Measurements from ENCODE around the gene COL6A2. TPM values are rescaled to one million over a fixed set of nuclear protein-coding genes. Genes with fewer than 3 reads are reported as not detected.

Gene COL6A2
- total RNA-seq = 691 and 720 TPM in 2 replicates

GRCh38 chr21:46097336-46098293, at the start of gene COL6A2:
TSS of gene COL6A2 (plus strand) at chr21:46098112.

GRCh38 chr21:46155514-46156377, 57.8 kb downstream of the COL6A2 start, which contains the start of gene FTCD:
TSS of gene FTCD (minus strand) at chr21:46155579. CDS start at chr21:46155523, 56 bp downstream.

Other genes starting within 250 kb of the COL6A2 start
- 786 and 792 TPM in 2 replicates for gene COL6A1, start 116.3 kb upstream of the COL6A2 start, total RNA-seq
- gene FTCD, start 57.5 kb downstream of the COL6A2 start, total RNA-seq = not detected in 2 replicates
- gene SPATC1L, start 86.3 kb downstream of the COL6A2 start, total RNA-seq = 50.4 and 55.6 TPM in 2 replicates
- gene LSS, start 130.7 kb downstream of the COL6A2 start, total RNA-seq = 244 and 258 TPM in 2 replicates
- gene MCM3AP, start 187.5 kb downstream of the COL6A2 start, total RNA-seq = 60.0 and 60.2 TPM in 2 replicates
- 23.0 and 24.9 TPM in 2 replicates for gene YBEY, start 188.2 kb downstream of the COL6A2 start, total RNA-seq
- gene C21orf58, start 225.8 kb downstream of the COL6A2 start, total RNA-seq = 9.1 and 10.0 TPM in 2 replicates
- 18.7 and 25.4 TPM in 2 replicates for gene PCNT, start 226.0 kb downstream of the COL6A2 start, total RNA-seq